ENCODE data around the gene PLB1. TPM values are rescaled to one million over a fixed set of nuclear protein-coding genes. Genes with fewer than 3 reads are reported as not detected.

PLB1 gene
- total and polyA plus RNA-seq, 9 of the 15 experiments (the other 6 are each of a cell fraction or from before 2014, with no cell fraction given) = 0.01 to 0.09 (median 0.07) TPM; not detected in 2

GRCh38 chr2:28516950-28517349, 21.1 kb downstream of the PLB1 start (continued):
- TF ChIP-seq WHSC1 (IDR thresholded peaks at IDR 0.05; ENCODE audit: low read length) (no peak), POLR2H (tag; IDR thresholded peaks at IDR 0.05; ENCODE audit: low read depth) (no peak), E2F4 (CRISPR knock-in tag; IDR thresholded peaks at IDR 0.05; ENCODE audit: low read depth) (no peak), THRB (CRISPR knock-in tag; conservative IDR thresholded peaks at IDR 0.05) (0 out of 2 replicates have a peak, but pooled peaks have one; percentile 12), KHSRP (IDR thresholded peaks at IDR 0.05) (peak; percentile 44; the same call in 1 of the 2 replicates), RHOXF2B (CRISPR knock-in tag; conservative IDR thresholded peaks at IDR 0.05) (no peak), POLR2AphosphoS5 (IDR thresholded peaks at IDR 0.05; ENCODE audit: control insufficient read depth, insufficient read depth, low read depth, low read length) (peak; percentile 45; the same call in 1 of the 2 replicates), MNT (conservative IDR thresholded peaks at IDR 0.05) (peak in 1 of 2 experiments; percentile 42; a peak in 1 of 4 replicates), MTA1 (IDR thresholded peaks at IDR 0.05; ENCODE audit: borderline replicate concordance) (peak; percentile 92), BDP1 (IDR thresholded peaks at IDR 0.05; ENCODE audit: insufficient read depth, insufficient read length) (no peak), SREBF1 (IDR thresholded peaks at IDR 0.05; ENCODE audit: borderline replicate concordance, low read depth, low read length) (no peak), EP300 (IDR thresholded peaks at IDR 0.05; ENCODE audit: low read length) (peak; percentile 95), GMEB1 (CRISPR knock-in tag; IDR thresholded peaks at IDR 0.05) (peak; percentile 38; the same call in 1 of the 2 replicates), PREB (CRISPR knock-in tag; IDR thresholded peaks at IDR 0.05) (no peak)
- TF ChIP-seq, protein P1, sequence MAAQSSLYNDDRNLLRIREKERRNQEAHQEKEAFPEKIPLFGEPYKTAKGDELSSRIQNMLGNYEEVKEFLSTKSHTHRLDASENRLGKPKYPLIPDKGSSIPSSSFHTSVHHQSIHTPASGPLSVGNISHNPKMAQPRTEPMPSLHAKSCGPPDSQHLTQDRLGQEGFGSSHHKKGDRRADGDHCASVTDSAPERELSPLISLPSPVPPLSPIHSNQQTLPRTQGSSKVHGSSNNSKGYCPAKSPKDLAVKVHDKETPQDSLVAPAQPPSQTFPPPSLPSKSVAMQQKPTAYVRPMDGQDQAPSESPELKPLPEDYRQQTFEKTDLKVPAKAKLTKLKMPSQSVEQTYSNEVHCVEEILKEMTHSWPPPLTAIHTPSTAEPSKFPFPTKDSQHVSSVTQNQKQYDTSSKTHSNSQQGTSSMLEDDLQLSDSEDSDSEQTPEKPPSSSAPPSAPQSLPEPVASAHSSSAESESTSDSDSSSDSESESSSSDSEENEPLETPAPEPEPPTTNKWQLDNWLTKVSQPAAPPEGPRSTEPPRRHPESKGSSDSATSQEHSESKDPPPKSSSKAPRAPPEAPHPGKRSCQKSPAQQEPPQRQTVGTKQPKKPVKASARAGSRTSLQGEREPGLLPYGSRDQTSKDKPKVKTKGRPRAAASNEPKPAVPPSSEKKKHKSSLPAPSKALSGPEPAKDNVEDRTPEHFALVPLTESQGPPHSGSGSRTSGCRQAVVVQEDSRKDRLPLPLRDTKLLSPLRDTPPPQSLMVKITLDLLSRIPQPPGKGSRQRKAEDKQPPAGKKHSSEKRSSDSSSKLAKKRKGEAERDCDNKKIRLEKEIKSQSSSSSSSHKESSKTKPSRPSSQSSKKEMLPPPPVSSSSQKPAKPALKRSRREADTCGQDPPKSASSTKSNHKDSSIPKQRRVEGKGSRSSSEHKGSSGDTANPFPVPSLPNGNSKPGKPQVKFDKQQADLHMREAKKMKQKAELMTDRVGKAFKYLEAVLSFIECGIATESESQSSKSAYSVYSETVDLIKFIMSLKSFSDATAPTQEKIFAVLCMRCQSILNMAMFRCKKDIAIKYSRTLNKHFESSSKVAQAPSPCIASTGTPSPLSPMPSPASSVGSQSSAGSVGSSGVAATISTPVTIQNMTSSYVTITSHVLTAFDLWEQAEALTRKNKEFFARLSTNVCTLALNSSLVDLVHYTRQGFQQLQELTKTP (IDR thresholded peaks at IDR 0.05; ENCODE audit: low read depth in 1 of 2, partially characterized antibody in 2 of 2) = peak in 1 of 2 experiments; percentile 56

Data from K562 (cell line).